Measurements from ENCODE around the gene CKAP5.

Gene CKAP5

GRCh38 chr11:46857666-46858065 lies 11.6 kb upstream of the CKAP5 start:
- H3K4me3 ChIP-seq (replicated peaks in 1 of 2; ENCODE audit: low read depth in 2 of 2, low read length in 2 of 2): no peak overlapping the region
- no peak for TF ChIP-seq CTCF (IDR thresholded peaks at IDR 0.05; ENCODE audit: low read depth, low read length)
- no peak for DNase-seq (ENCODE audit: low read depth in 2 of 2)

GRCh38 chr11:46856605-46857343 lies 10.7 kb upstream of the CKAP5 start:
- no peak for TF ChIP-seq CTCF (IDR thresholded peaks at IDR 0.05; ENCODE audit: low read depth, low read length)
- no peak for DNase-seq (ENCODE audit: low read depth in 2 of 2)
- no peak overlapping the region for H3K4me3 ChIP-seq (replicated peaks in 1 of 2; ENCODE audit: low read depth in 2 of 2, low read length in 2 of 2)

GRCh38 chr11:46855863-46856262 lies 9.8 kb upstream of the CKAP5 start:
- no peak overlapping the region for H3K4me3 ChIP-seq (replicated peaks in 1 of 2; ENCODE audit: low read depth in 2 of 2, low read length in 2 of 2)
- no peak for DNase-seq (ENCODE audit: low read depth in 2 of 2)
- no peak for TF ChIP-seq CTCF (IDR thresholded peaks at IDR 0.05; ENCODE audit: low read depth, low read length)

- H3K4me3 ChIP-seq (replicated peaks in 1 of 2; ENCODE audit: low read depth in 2 of 2, low read length in 2 of 2): no peak overlapping the region
- no peak for TF ChIP-seq CTCF (IDR thresholded peaks at IDR 0.05; ENCODE audit: low read depth, low read length)
- peak in 1 of 2 donors; percentile 38 for DNase-seq (ENCODE audit: low read depth in 2 of 2)
These were observed 9.1 kb upstream of the CKAP5 start for GRCh38 chr11:46855167-46855566.

- no peak overlapping the region for H3K4me3 ChIP-seq (replicated peaks in 1 of 2; ENCODE audit: low read depth in 2 of 2, low read length in 2 of 2)
- TF ChIP-seq CTCF (IDR thresholded peaks at IDR 0.05; ENCODE audit: low read depth, low read length): no peak
- no peak for DNase-seq (ENCODE audit: low read depth in 2 of 2)
These were observed 4.8 kb upstream of the CKAP5 start for GRCh38 chr11:46850829-46851380.

- TF ChIP-seq CTCF (IDR thresholded peaks at IDR 0.05; ENCODE audit: low read depth, low read length): no peak
- DNase-seq (ENCODE audit: low read depth in 2 of 2): no peak
- H3K4me3 ChIP-seq (replicated peaks in 1 of 2; ENCODE audit: low read depth in 2 of 2, low read length in 2 of 2): no peak overlapping the region
These were observed 3.6 kb upstream of the CKAP5 start for GRCh38 chr11:46849631-46850030.

GRCh38 chr11:46846510-46846830 lies 390 bp upstream of the CKAP5 start:
- TF ChIP-seq CTCF (IDR thresholded peaks at IDR 0.05; ENCODE audit: low read depth, low read length): no peak
- no peak for DNase-seq (ENCODE audit: low read depth in 2 of 2)
- H3K4me3 ChIP-seq (replicated peaks in 1 of 2; ENCODE audit: low read depth in 2 of 2, low read length in 2 of 2): peak overlapping the region; percentile 82 to 94
